Glutamatergic neuron (in vitro differentiated cells): ENCODE results near the gene EXT2. TPM values are rescaled to one million over a fixed set of nuclear protein-coding genes. Genes with fewer than 3 reads are reported as not detected.

Source experiments
- DNase-seq: peaks from one replicate; pipeline ENCODE4 v3.0.0; 2022
- H3K27ac Mint-ChIP-seq: one replicate; pipeline ENCODE4 v1.8.0; 2020; ENCODE audit warnings: mild to moderate bottlenecking, mixed read lengths, inconsistent platforms; ENCODE audit not compliant: unreplicated experiment
- H3K27me3 Mint-ChIP-seq: one replicate; pipeline ENCODE4 v1.8.0; 2020; ENCODE audit warnings: mild to moderate bottlenecking, moderate library complexity, mixed read lengths, inconsistent platforms; ENCODE audit not compliant: unreplicated experiment
- H3K36me3 Mint-ChIP-seq: one replicate; pipeline ENCODE4 v1.8.0; 2020; ENCODE audit warnings: mild to moderate bottlenecking, mixed read lengths, inconsistent platforms; ENCODE audit not compliant: unreplicated experiment
- H3K4me1 Mint-ChIP-seq: one replicate; pipeline ENCODE4 v1.8.0; 2020; ENCODE audit warnings: mild to moderate bottlenecking, low read depth, mixed read lengths, inconsistent platforms; ENCODE audit not compliant: unreplicated experiment
- H3K4me3 Mint-ChIP-seq: one replicate; pipeline ENCODE4 v1.8.0; 2020; ENCODE audit warnings: mild to moderate bottlenecking, mixed read lengths, inconsistent platforms; ENCODE audit not compliant: unreplicated experiment
- H3K9me3 Mint-ChIP-seq: one replicate; pipeline ENCODE4 v1.8.0; 2020; ENCODE audit warnings: mild to moderate bottlenecking, moderate library complexity, mixed read lengths, inconsistent platforms; ENCODE audit not compliant: unreplicated experiment
- total RNA-seq: library from RNA; stranded (reverse); fragmentation: NEBNext Ultra II Directional; extraction: Animal tissue kit (Norgen Biotek cat#: 25700); gene quantifications from one replicate; pipeline ENCODE4 v1.2.1, GENCODE V29; 2021; ENCODE audit not compliant: unreplicated experiment
- TF ChIP-seq, protein P1 (sequence below): fragments of 200-600 bp; sonication (generic); IDR thresholded peaks from one replicate; pipeline ENCODE4 v1.5.0; 2021; ENCODE audit not compliant: partially characterized antibody, unreplicated experiment

EXT2 gene
- total RNA-seq, 1 donor from 2014 or later = 46.3 TPM

DNA sequence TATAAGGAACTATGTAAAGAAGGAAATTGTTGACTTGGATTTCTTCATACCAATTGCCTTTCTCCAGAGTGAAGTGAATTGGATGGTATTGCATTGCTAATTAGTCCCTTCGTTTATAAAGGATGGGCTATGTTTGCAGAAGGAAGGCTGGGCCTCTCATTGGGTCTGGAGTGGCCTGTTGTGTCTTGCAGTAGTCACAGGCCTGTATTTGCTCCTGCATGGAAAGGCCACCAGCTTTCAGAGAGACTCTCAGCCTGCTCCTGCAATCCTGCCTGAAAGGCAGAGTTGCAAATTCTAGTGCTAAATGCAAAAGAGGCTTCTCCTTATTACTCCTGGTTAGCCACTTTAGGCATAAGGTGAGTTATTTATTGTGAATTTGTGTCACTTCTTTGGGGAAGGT lies 103.8 kb downstream of the EXT2 start:
- no peaks in the 10 kb centered on the region for H3K4me1 Mint-ChIP-seq
- H3K9me3 Mint-ChIP-seq = no peaks in the 10 kb centered on the region
- DNase-seq = no peak
- no peak overlapping the region for H3K4me3 Mint-ChIP-seq
- no peaks in the 10 kb centered on the region for H3K27me3 Mint-ChIP-seq
- TF ChIP-seq, protein P1, sequence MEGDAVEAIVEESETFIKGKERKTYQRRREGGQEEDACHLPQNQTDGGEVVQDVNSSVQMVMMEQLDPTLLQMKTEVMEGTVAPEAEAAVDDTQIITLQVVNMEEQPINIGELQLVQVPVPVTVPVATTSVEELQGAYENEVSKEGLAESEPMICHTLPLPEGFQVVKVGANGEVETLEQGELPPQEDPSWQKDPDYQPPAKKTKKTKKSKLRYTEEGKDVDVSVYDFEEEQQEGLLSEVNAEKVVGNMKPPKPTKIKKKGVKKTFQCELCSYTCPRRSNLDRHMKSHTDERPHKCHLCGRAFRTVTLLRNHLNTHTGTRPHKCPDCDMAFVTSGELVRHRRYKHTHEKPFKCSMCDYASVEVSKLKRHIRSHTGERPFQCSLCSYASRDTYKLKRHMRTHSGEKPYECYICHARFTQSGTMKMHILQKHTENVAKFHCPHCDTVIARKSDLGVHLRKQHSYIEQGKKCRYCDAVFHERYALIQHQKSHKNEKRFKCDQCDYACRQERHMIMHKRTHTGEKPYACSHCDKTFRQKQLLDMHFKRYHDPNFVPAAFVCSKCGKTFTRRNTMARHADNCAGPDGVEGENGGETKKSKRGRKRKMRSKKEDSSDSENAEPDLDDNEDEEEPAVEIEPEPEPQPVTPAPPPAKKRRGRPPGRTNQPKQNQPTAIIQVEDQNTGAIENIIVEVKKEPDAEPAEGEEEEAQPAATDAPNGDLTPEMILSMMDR = no peak
- H3K36me3 Mint-ChIP-seq = peaks cover 9% of the 10 kb centered on the region
- no peak overlapping the region for H3K27ac Mint-ChIP-seq

DNA sequence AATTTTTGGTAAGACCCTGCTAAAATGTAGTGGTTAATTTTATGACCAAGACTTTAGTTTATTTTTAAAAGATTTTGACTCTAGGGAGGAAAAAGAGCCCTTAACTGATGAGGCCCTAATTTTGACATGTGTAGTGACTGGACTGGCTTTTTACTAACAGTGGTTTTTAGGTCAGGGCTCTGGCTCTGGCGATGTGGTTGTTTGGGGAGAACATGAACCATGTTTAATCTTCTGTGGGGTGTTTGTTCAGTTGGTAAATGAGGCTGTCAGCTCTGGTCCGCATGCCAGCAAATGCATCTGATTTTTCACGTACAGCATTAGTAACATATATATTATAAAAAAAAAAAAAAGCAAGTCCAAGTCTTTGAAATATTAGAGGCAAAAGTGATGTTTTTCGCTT lies 104.3 kb downstream of the EXT2 start:
- Mint-ChIP-seq H3K27ac (no peak overlapping the region), H3K4me3 (no peak overlapping the region), H3K27me3 (no peaks in the 10 kb centered on the region), H3K36me3 (peaks cover 9% of the 10 kb centered on the region), H3K9me3 (no peaks in the 10 kb centered on the region), H3K4me1 (no peaks in the 10 kb centered on the region)
- no peak for DNase-seq
- TF ChIP-seq, protein P1 = no peak

DNA sequence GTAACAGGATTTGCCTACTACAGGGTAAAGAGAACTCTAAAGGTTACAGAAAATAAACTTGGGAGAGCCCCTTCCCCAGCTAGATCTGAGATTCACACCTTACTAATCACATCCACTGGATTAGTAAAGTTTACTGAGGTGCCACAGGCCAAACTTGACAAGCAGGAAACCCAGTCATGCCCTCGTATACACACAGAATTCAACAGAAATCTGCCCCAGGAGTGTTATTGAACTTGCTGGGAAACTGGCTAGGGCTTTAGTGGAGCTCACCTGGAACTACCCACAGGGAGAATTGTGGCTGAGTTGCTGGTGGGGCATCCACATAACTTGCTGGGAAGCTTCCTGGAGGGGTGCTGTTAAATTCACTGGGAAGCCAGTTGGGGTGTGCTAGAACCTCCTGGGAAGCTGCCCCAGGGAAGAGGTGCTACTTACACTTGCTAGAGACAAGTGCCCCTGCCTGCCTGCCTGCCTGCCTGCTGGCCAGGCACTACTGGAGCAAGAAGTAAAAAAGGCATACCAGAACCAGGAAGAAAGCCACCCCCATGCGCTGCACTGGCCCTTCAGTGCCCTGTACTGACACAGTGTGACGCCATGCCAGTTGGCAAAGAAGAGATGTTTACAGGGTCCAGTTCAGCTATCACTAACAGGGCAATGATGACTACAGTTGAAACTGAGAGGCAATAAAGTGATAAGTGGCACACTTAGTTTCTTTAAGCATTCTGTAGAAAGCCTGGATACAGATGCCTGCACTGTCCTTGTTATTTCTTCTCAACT lies 108.0 kb downstream of the EXT2 start:
- TF ChIP-seq, protein P1 = no peak
- no peak for DNase-seq
- Mint-ChIP-seq H3K36me3 (no peaks in the 10 kb centered on the region), H3K4me1 (peaks cover 14% of the 10 kb centered on the region), H3K27me3 (no peaks in the 10 kb centered on the region), H3K27ac (no peak overlapping the region), H3K9me3 (peaks cover 3% of the 10 kb centered on the region), H3K4me3 (no peak overlapping the region)

DNA sequence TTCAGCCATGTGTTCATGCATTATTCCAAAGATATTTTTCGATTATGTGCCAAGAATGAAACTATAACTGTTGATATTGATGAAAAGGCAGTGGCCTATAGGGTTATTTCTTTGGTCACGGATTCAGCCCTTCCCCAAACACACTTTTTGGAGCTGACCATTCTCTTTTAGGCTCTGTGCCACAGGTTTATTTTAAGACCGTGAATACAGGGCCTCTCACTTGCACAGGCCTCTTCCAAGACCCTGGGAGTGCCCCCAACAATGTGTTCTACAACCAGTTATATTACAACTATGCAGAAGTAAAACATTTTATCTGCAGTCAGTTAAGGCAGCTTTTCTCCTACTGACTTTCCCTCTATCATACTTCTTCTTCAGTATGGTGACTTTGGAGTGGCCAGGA lies 109.9 kb downstream of the EXT2 start:
- Mint-ChIP-seq H3K9me3 (peaks cover 3% of the 10 kb centered on the region), H3K36me3 (peaks cover 2% of the 10 kb centered on the region), H3K27me3 (peaks cover 2% of the 10 kb centered on the region), H3K4me1 (peaks cover 27% of the 10 kb centered on the region), H3K27ac (no peak overlapping the region), H3K4me3 (no peak overlapping the region)
- no peak for DNase-seq
- TF ChIP-seq, protein P1 = no peak

DNA sequence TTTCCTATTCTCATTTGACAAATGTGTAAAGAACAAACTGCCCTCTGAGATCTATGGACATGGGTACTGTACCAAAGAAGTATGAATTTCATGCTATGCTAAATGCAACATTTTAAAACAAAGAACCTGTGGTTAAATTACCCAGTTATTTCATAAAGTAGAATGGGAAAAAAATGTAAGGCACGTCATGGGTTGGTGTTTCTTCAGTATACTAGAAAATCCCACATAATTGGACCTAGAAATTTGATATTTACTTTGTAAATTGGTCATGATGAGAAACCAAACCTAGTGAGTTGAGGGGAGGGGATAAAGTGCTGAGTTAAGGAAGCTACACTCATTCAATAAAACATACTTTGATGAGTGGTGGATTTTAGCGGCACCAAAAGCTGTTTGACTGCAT lies 110.4 kb downstream of the EXT2 start:
- H3K27ac Mint-ChIP-seq = no peak overlapping the region
- TF ChIP-seq, protein P1 = no peak
- no peak overlapping the region for H3K4me3 Mint-ChIP-seq
- H3K36me3 Mint-ChIP-seq = peaks cover 7% of the 10 kb centered on the region
- peaks cover 27% of the 10 kb centered on the region for H3K4me1 Mint-ChIP-seq
- no peak for DNase-seq
- peaks cover 2% of the 10 kb centered on the region for H3K27me3 Mint-ChIP-seq
- peaks cover 3% of the 10 kb centered on the region for H3K9me3 Mint-ChIP-seq
